ENCODE results near the gene ADCK1.
"Not testable (repeated sequence)": the region's sequence is repeated elsewhere in the genome, so short reads cannot be mapped to it uniquely, and the experiment has no call there.

The ADCK1 gene

GRCh38 chr14:77812682-77813081 is 12.8 kb downstream of the ADCK1 start:
- DNase-seq, result not testable (repeated sequence)

GRCh38 chr14:77822307-77822706 is 22.4 kb downstream of the ADCK1 start:
- DNase-seq, result peak; percentile 91

GRCh38 chr14:77822741-77823140 is 22.8 kb downstream of the ADCK1 start:
- no peak for DNase-seq

GRCh38 chr14:77823378-77823777 is 23.5 kb downstream of the ADCK1 start:
- no peak for DNase-seq

- DNase-seq, result no peak
Observed at GRCh38 chr14:77825895-77826519, 26.1 kb downstream of the ADCK1 start.

GRCh38 chr14:77830692-77831091 is 30.8 kb downstream of the ADCK1 start:
- no peak for DNase-seq

- no peak for DNase-seq
Observed at GRCh38 chr14:77832297-77832696, 32.4 kb downstream of the ADCK1 start.

GRCh38 chr14:77837926-77838325 is 38.0 kb downstream of the ADCK1 start:
- no peak for DNase-seq

GRCh38 chr14:77838831-77839511 is 39.1 kb downstream of the ADCK1 start:
- DNase-seq, result no peak

GRCh38 chr14:77843195-77843594 is 43.3 kb downstream of the ADCK1 start:
- DNase-seq, result no peak

- no peak for DNase-seq
Observed at GRCh38 chr14:77843651-77844050, 43.7 kb downstream of the ADCK1 start.

GRCh38 chr14:77844802-77845201 is 44.9 kb downstream of the ADCK1 start:
- no peak for DNase-seq

- DNase-seq, result no peak
Observed at GRCh38 chr14:77848031-77848430, 48.1 kb downstream of the ADCK1 start.

- DNase-seq, result no peak
Observed at GRCh38 chr14:77849711-77850110, 49.8 kb downstream of the ADCK1 start.

GRCh38 chr14:77853919-77854318 is 54.0 kb downstream of the ADCK1 start:
- DNase-seq, result no peak

- no peak for DNase-seq
Observed at GRCh38 chr14:77856941-77857340, 57.0 kb downstream of the ADCK1 start.

- DNase-seq, result no peak
Observed at GRCh38 chr14:77859934-77860570, 60.1 kb downstream of the ADCK1 start.

- no peak for DNase-seq
Observed at GRCh38 chr14:77861201-77861600, 61.3 kb downstream of the ADCK1 start.

GRCh38 chr14:77862154-77862786 is 62.4 kb downstream of the ADCK1 start:
- DNase-seq, result peak; percentile 57

- DNase-seq, result no peak
Observed at GRCh38 chr14:77864085-77864484, 64.2 kb downstream of the ADCK1 start.

GRCh38 chr14:77864580-77864979 is 64.7 kb downstream of the ADCK1 start:
- no peak for DNase-seq

GRCh38 chr14:77865455-77865854 is 65.5 kb downstream of the ADCK1 start:
- DNase-seq, result no peak

- DNase-seq, result no peak
Observed at GRCh38 chr14:77866932-77867331, 67.0 kb downstream of the ADCK1 start.

GRCh38 chr14:77867476-77867875 is 67.6 kb downstream of the ADCK1 start:
- no peak for DNase-seq
